OCI-LY1 (cell line): ENCODE results near the gene C12orf56.
"Not testable (repeated sequence)": the region's sequence is repeated elsewhere in the genome, so short reads cannot be mapped to it uniquely, and the experiment has no call there.

Experiments
- H2AFZ ChIP-seq: fragments of 200-600 bp; sonication (generic), shearing (Covaris generic); 2 replicates; pipeline ENCODE4 v1.6.0; 2014; ENCODE audit warnings: antibody characterized with exemption, mild to moderate bottlenecking, low read length
- H3F3A ChIP-seq: fragments of 200-600 bp; sonication (generic), shearing (Covaris generic); 2 replicates; pipeline ENCODE4 v1.6.0; 2014; ENCODE audit warnings: mild to moderate bottlenecking, antibody characterized with exemption, low read length, moderate library complexity; ENCODE audit not compliant: insufficient read depth
- H3K27ac ChIP-seq: fragments of 200-600 bp; sonication (generic); 2 replicates; pipeline ENCODE4 v1.5.1; 2014; ENCODE audit warnings: low read length, mixed run types, mild to moderate bottlenecking, low read depth; ENCODE audit not compliant: poor library complexity, severe bottlenecking
- H3K27me3 ChIP-seq: fragments of 200-600 bp; sonication (generic); 2 replicates; pipeline ENCODE4 v1.6.0; 2014; ENCODE audit warnings: antibody characterized with exemption, mild to moderate bottlenecking, low read length, moderate library complexity; ENCODE audit not compliant: insufficient read depth
- H3K36me3 ChIP-seq: fragments of 200-600 bp; sonication (generic); 2 replicates; pipeline ENCODE4 v1.6.1; 2014; ENCODE audit warnings: mild to moderate bottlenecking, antibody characterized with exemption, low read length, moderate library complexity, mixed read lengths; ENCODE audit not compliant: insufficient read depth
- H3K4me1 ChIP-seq: fragments of 200-600 bp; sonication (generic); 2 replicates; pipeline ENCODE4 v1.5.1; 2014; ENCODE audit warnings: mild to moderate bottlenecking, low read length, moderate library complexity; ENCODE audit not compliant: insufficient read depth, severe bottlenecking
- H3K4me2 ChIP-seq: fragments of 200-600 bp; sonication (generic), shearing (Covaris generic); 2 replicates; pipeline ENCODE4 v1.6.1; 2014; ENCODE audit warnings: low read length
- H3K4me3 ChIP-seq: fragments of 200-600 bp; sonication (generic); 2 replicates; pipeline ENCODE4 v1.5.1; 2014; ENCODE audit warnings: low read length, low read depth, mild to moderate bottlenecking, mixed read lengths; ENCODE audit not compliant: poor library complexity, severe bottlenecking
- H3K79me2 ChIP-seq: fragments of 200-600 bp; shearing (Covaris generic); 2 replicates; pipeline ENCODE4 v1.6.1; 2016; ENCODE audit warnings: mixed run types, low read length, mixed read lengths; ENCODE audit not compliant: insufficient read depth
- H3K9ac ChIP-seq: fragments of 200-600 bp; sonication (generic), shearing (Covaris generic); 2 replicates; pipeline ENCODE4 v1.6.1; 2014; ENCODE audit warnings: mild to moderate bottlenecking, low read length, mixed read lengths
- H3K9me2 ChIP-seq: fragments of 200-600 bp; sonication (generic), shearing (Covaris generic); 2 replicates; pipeline ENCODE4 v1.6.1; 2014; ENCODE audit warnings: low read depth, mild to moderate bottlenecking, low read length, mixed read lengths
- H3K9me3 ChIP-seq: fragments of 200-600 bp; shearing (Covaris generic); 2 replicates; pipeline ENCODE4 v1.6.1; 2014; ENCODE audit warnings: low read length, mixed read lengths
- H4K20me1 ChIP-seq: fragments of 200-600 bp; sonication (generic), shearing (Covaris generic); 2 replicates; pipeline ENCODE4 v1.6.0; 2016; ENCODE audit warnings: mild to moderate bottlenecking, low read length; ENCODE audit not compliant: insufficient read depth
- CTCF ChIP-seq: fragments of 200-600 bp; sonication (generic), shearing (Covaris generic); IDR thresholded peaks from 2 replicates; pipeline ENCODE4 v1.5.1; 2017; ENCODE audit warnings: mild to moderate bottlenecking, antibody characterized with exemption, low read length, moderate library complexity, mixed read lengths
- EZH2 ChIP-seq: fragments of 200-600 bp; sonication (generic), shearing (Covaris generic); IDR thresholded peaks from 2 replicates; pipeline ENCODE4 v1.8.0; 2017; ENCODE audit warnings: borderline replicate concordance, mixed run types, mild to moderate bottlenecking, antibody characterized with exemption, low read length, moderate library complexity, mixed read lengths

C12orf56 gene

GRCh38 chr12:64351265-64351664 is 39.3 kb downstream of the C12orf56 start:
- TF ChIP-seq EZH2 (no peak), CTCF (no peak)
- H3K9me2 ChIP-seq: no peaks in the 10 kb centered on the region
- no peak overlapping the region for H3K4me3 ChIP-seq
- no peaks in the 10 kb centered on the region for H3K79me2 ChIP-seq
- H3K36me3 ChIP-seq: no peaks in the 10 kb centered on the region
- no peak overlapping the region for H3K9ac ChIP-seq
- H3K27me3 ChIP-seq: no peaks in the 10 kb centered on the region
- no peaks in the 10 kb centered on the region for H4K20me1 ChIP-seq
- no peak overlapping the region for H3K4me2 ChIP-seq
- no peaks in the 10 kb centered on the region for H3K9me3 ChIP-seq
- H3F3A ChIP-seq: no peaks in the 10 kb centered on the region
- H3K27ac ChIP-seq: no peak overlapping the region
- H3K4me1 ChIP-seq: no peaks in the 10 kb centered on the region
- no peak overlapping the region for H2AFZ ChIP-seq

- H3K9me3 ChIP-seq: no peaks in the 10 kb centered on the region
- no peaks in the 10 kb centered on the region for H3F3A ChIP-seq
- H3K9me2 ChIP-seq: no peaks in the 10 kb centered on the region
- H3K4me3 ChIP-seq: no peak overlapping the region
- no peaks in the 10 kb centered on the region for H3K27me3 ChIP-seq
- no peak overlapping the region for H2AFZ ChIP-seq
- no peaks in the 10 kb centered on the region for H3K4me1 ChIP-seq
- H3K9ac ChIP-seq: no peak overlapping the region
- H3K36me3 ChIP-seq: no peaks in the 10 kb centered on the region
- H3K27ac ChIP-seq: no peak overlapping the region
- no peaks in the 10 kb centered on the region for H4K20me1 ChIP-seq
- H3K79me2 ChIP-seq: no peaks in the 10 kb centered on the region
- no peak overlapping the region for H3K4me2 ChIP-seq
- TF ChIP-seq EZH2: no peak
- TF ChIP-seq CTCF: no peak
These were observed 42.9 kb downstream of the C12orf56 start for GRCh38 chr12:64347630-64348029.

- H3K27ac ChIP-seq, H3K79me2 ChIP-seq, H3K9me2 ChIP-seq, H4K20me1 ChIP-seq, H3K4me1 ChIP-seq, H3K4me3 ChIP-seq, H3K9ac ChIP-seq, H2AFZ ChIP-seq, H3K4me2 ChIP-seq, H3K27me3 ChIP-seq, H3K9me3 ChIP-seq, H3K36me3 ChIP-seq, H3F3A ChIP-seq: not testable (repeated sequence)
These were observed 45.9 kb downstream of the C12orf56 start for GRCh38 chr12:64344631-64345030.

- H3K9ac ChIP-seq, H3K9me2 ChIP-seq, H3K4me2 ChIP-seq, H4K20me1 ChIP-seq, H3K4me1 ChIP-seq, H3K4me3 ChIP-seq, H3K27me3 ChIP-seq, H3F3A ChIP-seq, H3K36me3 ChIP-seq, H3K27ac ChIP-seq, H3K79me2 ChIP-seq, H3K9me3 ChIP-seq, H2AFZ ChIP-seq: not testable (repeated sequence)
These were observed 50.0 kb downstream of the C12orf56 start for GRCh38 chr12:64340546-64340945.
